Trophoblast cell (in vitro differentiated cells and primary cell): ENCODE data around the gene ZP4.

Experiments
- DNase-seq, 2 donors: peaks; one replicate each; pipeline ENCODE4 v3.0.0-alpha.2; 2016
- H2AFZ ChIP-seq: 2 replicates; pipeline ENCODE4 v1.6.1; 2013; ENCODE audit warnings: low read length, moderate library complexity, mild to moderate bottlenecking; ENCODE audit not compliant: insufficient read depth, poor library complexity
- H2AK5ac ChIP-seq: 2 replicates; pipeline ENCODE4 v1.6.1; 2013; ENCODE audit warnings: mild to moderate bottlenecking, low read length
- H2BK120ac ChIP-seq: 2 replicates; pipeline ENCODE4 v1.6.1; 2013; ENCODE audit warnings: low read length, mild to moderate bottlenecking, moderate library complexity; ENCODE audit not compliant: insufficient read depth, poor library complexity
- H2BK12ac ChIP-seq: 2 replicates; pipeline ENCODE4 v1.6.1; 2013; ENCODE audit warnings: mild to moderate bottlenecking, low read length, moderate library complexity
- H2BK5ac ChIP-seq: 2 replicates; pipeline ENCODE4 v1.6.1; 2013; ENCODE audit warnings: low read length, low read depth, moderate library complexity, mild to moderate bottlenecking; ENCODE audit not compliant: poor library complexity
- H3K14ac ChIP-seq: 2 replicates; pipeline ENCODE4 v1.6.1; 2013; ENCODE audit warnings: mild to moderate bottlenecking, low read length
- H3K18ac ChIP-seq: 2 replicates; pipeline ENCODE4 v1.6.1; 2013; ENCODE audit warnings: mild to moderate bottlenecking, low read length
- H3K23ac ChIP-seq: 2 replicates; pipeline ENCODE4 v1.6.1; 2013; ENCODE audit warnings: low read length
- H3K27ac ChIP-seq: 2 replicates; pipeline ENCODE4 v1.5.1; 2013; ENCODE audit warnings: low read depth, mild to moderate bottlenecking, inconsistent platforms, low read length, moderate library complexity
- H3K27me3 ChIP-seq: 2 replicates; pipeline ENCODE4 v1.6.1; 2013; ENCODE audit warnings: inconsistent platforms, mild to moderate bottlenecking, low read length, moderate library complexity; ENCODE audit not compliant: insufficient read depth
- H3K36me3 ChIP-seq, 2 experiments: 1 replicate in 1 of 2; 2 replicates in 1 of 2; pipeline ENCODE4 v1.6.1; 2013; ENCODE audit warnings: low read length in 2 of 2, mild to moderate bottlenecking in 2 of 2, moderate library complexity in 1 of 2; ENCODE audit not compliant: insufficient read depth in 2 of 2, control insufficient read depth in 1 of 2
- H3K4ac ChIP-seq: 2 replicates; pipeline ENCODE4 v1.6.1; 2013; ENCODE audit warnings: low read depth, mild to moderate bottlenecking, low read length, moderate library complexity
- H3K4me1 ChIP-seq, 2 experiments: 1 replicate in 1 of 2; 2 replicates in 1 of 2; pipeline ENCODE4 v1.6.1; 2013; ENCODE audit warnings: low read length in 2 of 2, mild to moderate bottlenecking in 2 of 2, moderate library complexity in 1 of 2; ENCODE audit not compliant: insufficient read depth in 2 of 2, control insufficient read depth in 1 of 2
- H3K4me2 ChIP-seq: 2 replicates; pipeline ENCODE4 v1.6.1; 2013; ENCODE audit warnings: inconsistent platforms, mild to moderate bottlenecking, low read length, moderate library complexity
- H3K4me3 ChIP-seq: 2 replicates; pipeline ENCODE4 v1.5.1; 2013; ENCODE audit warnings: mild to moderate bottlenecking, low read depth, low read length, inconsistent platforms
- H3K79me1 ChIP-seq: one replicate; pipeline ENCODE4 v1.6.1; 2013; ENCODE audit warnings: low read length
- H3K79me2 ChIP-seq: 2 replicates; pipeline ENCODE4 v1.6.1; 2013; ENCODE audit warnings: low read length, mild to moderate bottlenecking; ENCODE audit not compliant: control insufficient read depth, insufficient read depth, poor library complexity
- H3K9ac ChIP-seq: 2 replicates; pipeline ENCODE4 v1.6.1; 2013; ENCODE audit warnings: mild to moderate bottlenecking, low read length
- H3K9me3 ChIP-seq: 2 replicates; pipeline ENCODE4 v1.6.1; 2013; ENCODE audit warnings: low read depth, mild to moderate bottlenecking, control low read depth, inconsistent platforms, low read length; ENCODE audit not compliant: insufficient read depth
- H4K12ac ChIP-seq: 2 replicates; pipeline ENCODE4 v1.6.1; 2013; ENCODE audit warnings: low read depth, mild to moderate bottlenecking, low read length, moderate library complexity
- H4K8ac ChIP-seq: 2 replicates; pipeline ENCODE4 v1.6.1; 2013; ENCODE audit warnings: low read depth, mild to moderate bottlenecking, low read length, moderate library complexity
- H4K91ac ChIP-seq: one replicate; pipeline ENCODE4 v1.6.1; 2013; ENCODE audit warnings: low read depth, mild to moderate bottlenecking, low read length, moderate library complexity
- WGBS: extraction: QIAGEN DNeasy Blood & Tissue Kit; methylation state at CpG from one replicate; pipeline ENCODE4 v1.1.7; 2013; ENCODE audit warnings: missing lambda C conversion rate; ENCODE audit not compliant: insufficient read length, insufficient coverage; ENCODE audit errors: extremely low coverage; 5-methylcytosine and 5-hydroxymethylcytosine counted together

ZP4 gene

GRCh38 chr1:237878406-237878805, 12.3 kb downstream of the ZP4 start:
- Histone ChIP-seq H2BK5ac (no peak overlapping the region), H2BK12ac (no peak overlapping the region), H4K91ac (no peak overlapping the region), H3K4me3 (no peak overlapping the region), H3K18ac (no peak overlapping the region), H3K9ac (no peak overlapping the region), H3K9me3 (no peaks in the 10 kb centered on the region), H3K79me2 (no peaks in the 10 kb centered on the region), H2BK120ac (no peak overlapping the region), H4K12ac (no peak overlapping the region), H3K27me3 (no peaks in the 10 kb centered on the region), H3K4me2 (no peak overlapping the region), H3K4ac (no peak overlapping the region), H3K23ac (no peak overlapping the region), H4K8ac (no peak overlapping the region), H3K36me3 (no peaks in the 10 kb centered on the region), H2AFZ (no peak overlapping the region), H3K79me1 (no peaks in the 10 kb centered on the region), H2AK5ac (no peak overlapping the region), H3K14ac (no peak overlapping the region), H3K27ac (no peak overlapping the region), H3K4me1 (peaks cover 0 to 6% of the 10 kb centered on the region in 2 experiments)
- DNase-seq = no peak
- WGBS = no CpG with 5 or more reads among the region's 1 CpG

GRCh38 chr1:237877631-237878030, 13.1 kb downstream of the ZP4 start:
- no peak overlapping the region for H3K27ac ChIP-seq
- H4K12ac ChIP-seq = no peak overlapping the region
- H3K4ac ChIP-seq = no peak overlapping the region
- no peaks in the 10 kb centered on the region for H3K79me1 ChIP-seq
- H2BK120ac ChIP-seq = no peak overlapping the region
- H2BK5ac ChIP-seq = no peak overlapping the region
- no peak overlapping the region for H2BK12ac ChIP-seq
- H3K18ac ChIP-seq = no peak overlapping the region
- no peaks in the 10 kb centered on the region for H3K36me3 ChIP-seq
- no CpG with 5 or more reads among the region's 4 CpGs for WGBS
- peaks cover 0 to 6% of the 10 kb centered on the region in 2 experiments for H3K4me1 ChIP-seq
- DNase-seq = no peak
- no peak overlapping the region for H3K14ac ChIP-seq
- H3K4me2 ChIP-seq = no peak overlapping the region
- no peaks in the 10 kb centered on the region for H3K9me3 ChIP-seq
- no peak overlapping the region for H2AK5ac ChIP-seq
- H4K91ac ChIP-seq = no peak overlapping the region
- no peaks in the 10 kb centered on the region for H3K27me3 ChIP-seq
- H3K9ac ChIP-seq = no peak overlapping the region
- H3K79me2 ChIP-seq = no peaks in the 10 kb centered on the region
- H3K23ac ChIP-seq = no peak overlapping the region
- H3K4me3 ChIP-seq = no peak overlapping the region
- no peak overlapping the region for H4K8ac ChIP-seq
- H2AFZ ChIP-seq = no peak overlapping the region

- Histone ChIP-seq H3K9me3 (no peaks in the 10 kb centered on the region), H4K91ac (no peak overlapping the region), H3K14ac (no peak overlapping the region), H2BK120ac (no peak overlapping the region), H3K36me3 (no peaks in the 10 kb centered on the region), H3K27me3 (no peaks in the 10 kb centered on the region), H3K4me1 (peaks cover 0 to 6% of the 10 kb centered on the region in 2 experiments), H4K12ac (no peak overlapping the region), H2BK12ac (no peak overlapping the region), H3K23ac (no peak overlapping the region), H3K18ac (no peak overlapping the region), H3K79me1 (no peaks in the 10 kb centered on the region), H3K27ac (no peak overlapping the region), H3K79me2 (no peaks in the 10 kb centered on the region), H3K4ac (no peak overlapping the region), H2AFZ (no peak overlapping the region), H4K8ac (no peak overlapping the region), H3K4me2 (no peak overlapping the region), H3K4me3 (no peak overlapping the region), H3K9ac (no peak overlapping the region), H2BK5ac (no peak overlapping the region), H2AK5ac (no peak overlapping the region)
- DNase-seq = peak in 1 of 2 donors; percentile 38
- WGBS = no CpG with 5 or more reads among the region's 8 CpGs
These were observed 15.4 kb downstream of the ZP4 start for GRCh38 chr1:237875291-237875690.

GRCh38 chr1:237873487-237874211, 17.1 kb downstream of the ZP4 start:
- H2AFZ ChIP-seq = no peak overlapping the region
- no peak overlapping the region for H3K14ac ChIP-seq
- no CpG with 5 or more reads among the region's 4 CpGs for WGBS
- H3K9me3 ChIP-seq = no peaks in the 10 kb centered on the region
- peak; percentile 74 to 85 for DNase-seq
- no peaks in the 10 kb centered on the region for H3K27me3 ChIP-seq
- no peak overlapping the region for H3K18ac ChIP-seq
- H4K8ac ChIP-seq = no peak overlapping the region
- no peak overlapping the region for H3K4me2 ChIP-seq
- no peaks in the 10 kb centered on the region for H3K79me2 ChIP-seq
- H2BK120ac ChIP-seq = no peak overlapping the region
- H3K27ac ChIP-seq = no peak overlapping the region
- H4K12ac ChIP-seq = no peak overlapping the region
- no peak overlapping the region for H3K4ac ChIP-seq
- H2BK12ac ChIP-seq = no peak overlapping the region
- no peak overlapping the region for H2BK5ac ChIP-seq
- H2AK5ac ChIP-seq = no peak overlapping the region
- H3K23ac ChIP-seq = no peak overlapping the region
- no peaks in the 10 kb centered on the region for H3K79me1 ChIP-seq
- H3K4me3 ChIP-seq = no peak overlapping the region
- no peak overlapping the region for H3K9ac ChIP-seq
- no peak overlapping the region for H4K91ac ChIP-seq
- no peaks in the 10 kb centered on the region for H3K36me3 ChIP-seq
- H3K4me1 ChIP-seq = peaks cover 0 to 9% of the 10 kb centered on the region in 2 experiments
